GM12801 (cell line): ENCODE measurements around the gene CYTH3.

ENCODE experiments used
- TF ChIP-seq, protein P1 (sequence below): IDR thresholded peaks from one replicate; pipeline ENCODE4 v1.5.1; 2011; ENCODE audit warnings: control low read depth; ENCODE audit not compliant: insufficient read length; ENCODE audit errors: extremely low read depth

CYTH3 gene

DNA sequence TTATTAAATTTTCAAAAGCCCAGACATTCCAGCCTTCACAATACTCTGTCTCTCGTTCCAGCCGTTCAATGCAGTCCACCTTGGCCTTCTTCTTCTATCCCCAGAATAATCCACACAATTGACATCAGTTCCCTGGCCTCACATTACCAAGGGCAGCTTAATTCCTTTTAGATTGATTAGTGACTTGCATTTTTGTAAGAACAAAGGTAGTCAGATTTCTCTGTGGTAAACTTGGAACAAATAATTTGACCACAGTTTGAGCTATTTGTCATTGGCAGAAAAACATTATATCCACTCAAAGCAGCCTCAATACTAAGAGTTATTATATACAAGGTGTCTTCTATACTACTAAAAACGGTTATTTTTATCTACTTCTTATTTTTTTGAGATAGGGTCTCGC lies 5.1 kb upstream of the CYTH3 start:
- TF ChIP-seq, protein P1, sequence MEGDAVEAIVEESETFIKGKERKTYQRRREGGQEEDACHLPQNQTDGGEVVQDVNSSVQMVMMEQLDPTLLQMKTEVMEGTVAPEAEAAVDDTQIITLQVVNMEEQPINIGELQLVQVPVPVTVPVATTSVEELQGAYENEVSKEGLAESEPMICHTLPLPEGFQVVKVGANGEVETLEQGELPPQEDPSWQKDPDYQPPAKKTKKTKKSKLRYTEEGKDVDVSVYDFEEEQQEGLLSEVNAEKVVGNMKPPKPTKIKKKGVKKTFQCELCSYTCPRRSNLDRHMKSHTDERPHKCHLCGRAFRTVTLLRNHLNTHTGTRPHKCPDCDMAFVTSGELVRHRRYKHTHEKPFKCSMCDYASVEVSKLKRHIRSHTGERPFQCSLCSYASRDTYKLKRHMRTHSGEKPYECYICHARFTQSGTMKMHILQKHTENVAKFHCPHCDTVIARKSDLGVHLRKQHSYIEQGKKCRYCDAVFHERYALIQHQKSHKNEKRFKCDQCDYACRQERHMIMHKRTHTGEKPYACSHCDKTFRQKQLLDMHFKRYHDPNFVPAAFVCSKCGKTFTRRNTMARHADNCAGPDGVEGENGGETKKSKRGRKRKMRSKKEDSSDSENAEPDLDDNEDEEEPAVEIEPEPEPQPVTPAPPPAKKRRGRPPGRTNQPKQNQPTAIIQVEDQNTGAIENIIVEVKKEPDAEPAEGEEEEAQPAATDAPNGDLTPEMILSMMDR: no peak

- TF ChIP-seq, protein P1: no peak
Observed at GRCh38 chr7:6276911-6277408, 4.5 kb upstream of the CYTH3 start.

GRCh38 chr7:6274743-6275142 lies 2.3 kb upstream of the CYTH3 start:
- TF ChIP-seq, protein P1: no peak

- TF ChIP-seq, protein P1: no peak
Observed at GRCh38 chr7:6273917-6274630, 1.6 kb upstream of the CYTH3 start.

- TF ChIP-seq, protein P1: no peak
Observed at GRCh38 chr7:6273380-6273837, 985 bp upstream of the CYTH3 start.

GRCh38 chr7:6271694-6272440 lies 557 bp downstream of the CYTH3 start:
- TF ChIP-seq, protein P1: no peak

- TF ChIP-seq, protein P1: no peak
Observed at GRCh38 chr7:6271060-6271658, 1.3 kb downstream of the CYTH3 start.
